Rectal smooth muscle tissue (tissue), 1 donor: ENCODE results near the gene CCNL2.
"Not testable (repeated sequence)": the region's sequence is repeated elsewhere in the genome, so short reads cannot be mapped to it uniquely, and the experiment has no call there.

Experiments
- H3K27ac ChIP-seq: one replicate; pipeline ENCODE4 v1.7.0; 2013; ENCODE audit warnings: low read depth, low read length, inconsistent platforms
- H3K27me3 ChIP-seq: one replicate; pipeline ENCODE4 v1.7.0; 2013; ENCODE audit warnings: low read length; ENCODE audit not compliant: control insufficient read depth, insufficient read depth
- H3K36me3 ChIP-seq: one replicate; pipeline ENCODE4 v1.7.0; 2013; ENCODE audit warnings: low read length; ENCODE audit not compliant: control insufficient read depth, insufficient read depth
- H3K4me1 ChIP-seq: one replicate; pipeline ENCODE4 v1.7.0; 2013; ENCODE audit warnings: low read length; ENCODE audit not compliant: control insufficient read depth, insufficient read depth
- H3K4me3 ChIP-seq: one replicate; pipeline ENCODE4 v1.7.0; 2013; ENCODE audit warnings: low read length
- H3K9ac ChIP-seq: one replicate; pipeline ENCODE4 v1.7.0; 2013; ENCODE audit warnings: low read length

CCNL2 gene

DNA sequence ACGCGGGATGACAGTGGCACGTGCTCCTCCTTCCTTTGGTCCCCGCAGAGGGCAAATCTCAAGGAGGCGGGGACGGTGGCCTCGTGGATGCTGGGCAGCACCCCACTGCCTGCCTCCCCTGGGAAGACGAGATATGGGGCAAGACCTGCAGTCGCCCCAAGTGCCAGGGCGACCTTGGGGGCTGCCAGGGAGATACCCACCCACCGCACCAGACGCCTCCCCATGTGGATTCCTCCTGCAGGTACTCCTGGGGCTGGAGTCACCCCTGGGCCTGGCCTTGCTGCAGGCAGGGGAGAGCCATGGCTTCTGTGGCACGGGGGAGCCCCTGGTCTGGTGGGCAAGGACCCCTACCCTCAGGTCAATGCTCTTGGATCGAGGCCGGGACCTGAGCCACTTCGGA lies 18.3 kb downstream of the CCNL2 start:
- H3K27ac ChIP-seq = no peak overlapping the region
- no peak overlapping the region for H3K4me3 ChIP-seq
- no peaks in the 10 kb centered on the region for H3K27me3 ChIP-seq
- H3K36me3 ChIP-seq = no peaks in the 10 kb centered on the region
- no peak overlapping the region for H3K9ac ChIP-seq
- peaks cover 3% of the 10 kb centered on the region for H3K4me1 ChIP-seq

DNA sequence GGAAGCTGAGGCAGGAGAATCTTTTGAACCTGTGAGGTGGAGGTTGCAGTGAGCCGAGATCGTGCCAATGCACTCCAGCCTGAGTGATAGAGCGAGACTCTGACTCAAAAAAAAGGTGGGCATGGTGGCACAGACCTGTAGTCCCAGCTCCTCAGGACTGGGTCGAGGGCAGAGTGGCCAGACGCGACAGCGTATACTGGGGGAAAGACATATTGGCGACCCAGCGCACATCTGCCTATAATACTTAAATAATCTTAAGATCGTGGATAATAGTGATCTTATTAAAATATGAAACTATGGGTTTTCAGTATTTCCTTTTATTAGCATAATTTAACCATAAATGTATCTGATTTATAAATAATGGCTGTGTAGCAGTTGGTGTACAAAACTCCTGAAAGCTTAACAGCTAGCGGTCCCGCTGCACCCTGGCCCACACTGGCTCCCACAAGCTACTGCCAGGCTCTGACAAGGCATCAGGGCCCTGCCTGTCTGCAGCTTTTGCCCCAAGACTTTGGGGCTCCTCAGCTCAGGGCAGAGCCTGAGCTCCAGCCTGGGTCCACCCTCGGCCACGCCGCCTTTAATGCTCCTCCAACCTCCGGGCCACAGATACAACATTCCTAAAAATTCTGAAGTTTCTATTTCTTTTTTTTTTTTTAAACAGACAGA lies 21.5 kb downstream of the CCNL2 start:
- Histone ChIP-seq H3K27me3 (no peaks in the 10 kb centered on the region), H3K27ac (no peak overlapping the region), H3K4me3 (no peak overlapping the region), H3K9ac (no peak overlapping the region), H3K4me1 (peaks cover 13% of the 10 kb centered on the region), H3K36me3 (no peaks in the 10 kb centered on the region)

DNA sequence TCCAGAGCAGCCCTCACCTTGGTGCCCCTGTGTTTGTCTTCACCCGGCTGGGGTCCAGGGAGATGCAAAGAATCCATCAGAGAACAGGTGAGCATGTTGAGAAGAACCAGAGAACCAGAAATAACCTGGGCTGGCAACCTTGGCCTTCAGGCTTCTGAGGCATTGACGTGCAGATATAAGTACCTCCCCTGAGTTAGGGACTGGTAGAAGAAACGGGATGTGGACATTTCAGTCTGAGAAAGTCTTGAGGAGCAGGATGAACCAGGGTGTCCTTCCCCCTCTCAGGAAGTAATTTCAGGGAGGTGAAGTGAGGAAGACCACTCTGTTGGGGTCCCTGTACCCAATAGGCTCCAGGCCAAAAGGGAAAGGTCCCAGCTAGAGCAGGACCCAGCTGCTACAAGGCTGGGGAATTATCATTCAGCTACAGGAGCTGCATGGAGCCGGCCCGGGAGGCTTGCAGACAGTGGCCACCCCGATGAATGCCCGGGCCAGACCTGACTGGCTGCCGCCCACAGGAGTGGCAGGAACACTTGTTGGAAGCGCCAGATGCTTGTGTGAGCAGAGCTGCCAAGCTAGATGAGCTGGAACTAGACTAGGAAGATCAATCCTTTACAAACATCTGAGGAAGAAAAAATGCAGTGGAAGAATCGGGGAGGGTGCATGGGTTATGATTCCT lies 22.4 kb downstream of the CCNL2 start:
- Histone ChIP-seq H3K4me1 (peaks cover 15% of the 10 kb centered on the region), H3K9ac (no peak overlapping the region), H3K36me3 (no peaks in the 10 kb centered on the region), H3K27ac (no peak overlapping the region), H3K4me3 (no peak overlapping the region), H3K27me3 (no peaks in the 10 kb centered on the region)

DNA sequence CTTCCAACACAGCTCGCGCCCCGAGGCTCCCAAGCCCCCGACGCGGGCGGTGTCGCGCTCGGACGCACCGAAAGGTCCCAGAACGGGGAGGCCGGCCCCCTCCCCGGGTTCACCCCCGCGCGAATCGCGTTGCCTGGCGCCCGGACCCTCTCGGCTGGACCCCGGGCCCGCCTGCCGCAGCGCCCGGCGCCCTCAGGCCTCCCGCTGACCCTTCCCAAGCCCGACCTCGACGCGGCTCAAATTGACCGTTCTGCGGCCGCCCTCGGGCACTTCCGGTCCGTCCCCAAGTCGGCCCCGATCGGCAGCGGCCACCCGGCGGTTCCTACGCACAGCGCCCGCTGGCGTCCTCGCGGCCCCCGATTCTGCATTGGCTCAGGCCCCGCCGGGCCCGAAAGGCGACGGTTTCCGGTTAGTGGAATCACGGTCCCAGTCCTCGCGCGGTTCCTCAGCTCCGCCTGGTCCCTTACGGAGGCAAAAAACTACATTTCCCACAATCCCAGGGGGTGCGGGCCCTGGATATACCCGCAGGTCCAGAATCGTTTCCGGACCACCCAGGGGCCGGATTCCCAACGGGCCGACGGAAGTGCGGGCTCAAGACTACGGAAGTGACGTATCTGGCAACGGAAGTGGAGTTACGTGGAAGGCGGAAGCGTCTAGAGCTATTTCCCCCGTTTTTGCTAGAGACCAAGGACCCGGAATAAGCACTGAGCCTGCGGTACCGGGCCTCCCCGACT lies 24.0 kb downstream of the CCNL2 start, which contains the start of gene AURKAIP1:
TSS of gene AURKAIP1 (minus strand) at position 279 of the 734 bp plus-strand sequence. CDS start 451 bp downstream, outside the sequence.
- Histone ChIP-seq H3K36me3 (no peaks in the 10 kb centered on the region), H3K27me3 (no peaks in the 10 kb centered on the region), H3K4me3 (peak within 1 kb of the TSS; percentile 94), H3K9ac (peak within 1 kb of the TSS; percentile 90), H3K4me1 (peaks cover 17% of the 10 kb centered on the region), H3K27ac (peak within 1 kb of the TSS; percentile 84)

DNA sequence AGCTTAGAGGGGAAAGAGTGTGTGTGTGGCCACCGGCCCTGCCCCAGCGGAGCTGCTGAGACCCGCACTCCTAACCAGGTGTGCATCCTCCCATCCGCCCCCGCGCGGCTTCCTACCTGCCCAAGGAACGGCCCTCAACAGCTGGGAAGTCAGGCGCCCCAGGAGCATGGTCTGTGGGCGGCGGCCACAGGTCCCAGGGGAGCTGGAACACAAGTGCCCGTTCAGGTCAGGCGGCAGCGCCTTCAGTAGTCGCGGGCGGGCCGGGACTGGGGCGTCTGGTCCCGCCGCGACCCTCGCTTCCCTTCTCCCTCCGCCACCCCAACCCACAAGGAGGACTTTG lies 24.6 kb downstream of the CCNL2 start:
- peak overlapping the region; percentile 84 for H3K27ac ChIP-seq
- H3K4me1 ChIP-seq = peaks cover 17% of the 10 kb centered on the region
- H3K36me3 ChIP-seq = no peaks in the 10 kb centered on the region
- no peaks in the 10 kb centered on the region for H3K27me3 ChIP-seq
- H3K9ac ChIP-seq = peak overlapping the region; percentile 90
- peak overlapping the region; percentile 94 for H3K4me3 ChIP-seq

DNA sequence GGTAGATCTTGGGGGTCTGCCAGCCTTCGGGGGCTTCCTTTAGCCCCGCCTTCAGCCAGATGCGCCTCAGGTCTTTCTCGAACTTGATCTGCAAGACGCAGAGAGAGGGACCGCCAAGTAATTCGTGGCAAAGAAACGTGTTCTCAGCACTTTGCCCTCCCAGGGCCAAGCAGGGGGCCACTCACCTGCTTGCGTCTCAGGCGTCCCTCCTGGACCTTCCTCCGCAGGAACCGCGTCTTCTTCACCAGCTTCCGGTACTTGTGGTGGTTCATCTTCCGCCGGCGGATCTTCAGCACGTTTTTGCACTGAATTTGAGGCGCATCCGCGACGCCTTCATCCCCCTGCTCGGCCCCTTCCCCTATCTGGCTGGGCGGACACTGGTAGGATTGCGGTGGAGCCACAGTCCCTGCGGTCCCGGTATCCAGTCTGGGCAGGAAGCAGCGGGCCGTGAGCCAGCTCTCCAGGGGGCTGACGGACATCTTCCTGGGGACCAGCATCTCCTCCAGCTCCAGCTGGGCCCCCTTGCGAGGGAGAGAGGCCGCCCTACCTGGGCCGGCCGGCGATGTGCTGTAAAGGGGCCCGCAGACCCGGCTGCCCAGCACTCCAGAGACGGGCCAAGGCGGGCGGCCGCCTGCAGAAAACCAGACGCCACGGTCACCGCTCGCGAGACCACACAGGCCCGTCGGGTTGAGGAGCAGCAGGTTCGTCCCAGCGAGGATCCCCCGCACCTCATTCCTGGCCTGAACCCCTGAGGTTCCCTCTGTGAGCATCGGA lies 25.1 kb downstream of the CCNL2 start:
- Histone ChIP-seq H3K36me3 (no peaks in the 10 kb centered on the region), H3K4me1 (peaks cover 17% of the 10 kb centered on the region), H3K9ac (peak overlapping the region; percentile 90), H3K27ac (peak overlapping the region; percentile 84), H3K4me3 (peak overlapping the region; percentile 94), H3K27me3 (no peaks in the 10 kb centered on the region)

DNA sequence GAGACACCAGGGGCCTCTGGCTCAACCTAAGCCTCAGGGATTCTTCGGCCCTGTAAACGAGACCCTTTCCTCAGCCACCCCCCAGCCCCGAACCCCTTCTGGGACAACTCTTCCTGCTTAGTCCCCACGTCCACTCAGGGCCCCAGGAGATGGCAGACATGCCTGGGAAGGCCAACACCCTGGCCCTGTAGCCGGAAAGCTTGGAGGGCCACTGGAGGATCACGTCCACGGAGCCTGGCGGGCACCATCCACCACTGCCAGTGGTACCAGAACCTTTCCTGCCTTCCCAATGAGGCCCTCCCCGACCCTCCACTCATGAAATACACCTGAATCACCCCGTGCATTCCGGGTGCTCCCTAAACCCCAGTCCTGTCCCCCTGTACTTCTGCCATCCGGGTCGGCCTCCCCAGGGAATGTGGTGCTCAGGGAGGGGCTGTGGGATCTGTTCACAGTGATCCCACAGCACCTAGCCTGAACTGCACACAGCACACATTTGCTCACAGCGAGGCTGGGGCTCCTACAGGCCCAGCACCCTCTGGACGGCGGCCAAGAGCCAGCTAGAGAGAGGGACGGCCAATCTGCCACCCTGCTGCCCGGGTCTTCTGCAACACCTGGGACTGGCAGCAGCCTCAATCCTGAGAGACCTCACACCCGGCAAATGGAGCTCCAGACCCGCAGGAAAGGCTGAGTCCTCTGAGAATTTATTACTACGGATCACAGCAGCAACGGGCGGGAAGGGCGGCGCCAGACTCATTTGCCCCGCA lies 25.9 kb downstream of the CCNL2 start:
- Histone ChIP-seq H3K4me3 (no peak overlapping the region), H3K4me1 (peaks cover 17% of the 10 kb centered on the region), H3K9ac (no peak overlapping the region), H3K36me3 (no peaks in the 10 kb centered on the region), H3K27me3 (no peaks in the 10 kb centered on the region), H3K27ac (no peak overlapping the region)

DNA sequence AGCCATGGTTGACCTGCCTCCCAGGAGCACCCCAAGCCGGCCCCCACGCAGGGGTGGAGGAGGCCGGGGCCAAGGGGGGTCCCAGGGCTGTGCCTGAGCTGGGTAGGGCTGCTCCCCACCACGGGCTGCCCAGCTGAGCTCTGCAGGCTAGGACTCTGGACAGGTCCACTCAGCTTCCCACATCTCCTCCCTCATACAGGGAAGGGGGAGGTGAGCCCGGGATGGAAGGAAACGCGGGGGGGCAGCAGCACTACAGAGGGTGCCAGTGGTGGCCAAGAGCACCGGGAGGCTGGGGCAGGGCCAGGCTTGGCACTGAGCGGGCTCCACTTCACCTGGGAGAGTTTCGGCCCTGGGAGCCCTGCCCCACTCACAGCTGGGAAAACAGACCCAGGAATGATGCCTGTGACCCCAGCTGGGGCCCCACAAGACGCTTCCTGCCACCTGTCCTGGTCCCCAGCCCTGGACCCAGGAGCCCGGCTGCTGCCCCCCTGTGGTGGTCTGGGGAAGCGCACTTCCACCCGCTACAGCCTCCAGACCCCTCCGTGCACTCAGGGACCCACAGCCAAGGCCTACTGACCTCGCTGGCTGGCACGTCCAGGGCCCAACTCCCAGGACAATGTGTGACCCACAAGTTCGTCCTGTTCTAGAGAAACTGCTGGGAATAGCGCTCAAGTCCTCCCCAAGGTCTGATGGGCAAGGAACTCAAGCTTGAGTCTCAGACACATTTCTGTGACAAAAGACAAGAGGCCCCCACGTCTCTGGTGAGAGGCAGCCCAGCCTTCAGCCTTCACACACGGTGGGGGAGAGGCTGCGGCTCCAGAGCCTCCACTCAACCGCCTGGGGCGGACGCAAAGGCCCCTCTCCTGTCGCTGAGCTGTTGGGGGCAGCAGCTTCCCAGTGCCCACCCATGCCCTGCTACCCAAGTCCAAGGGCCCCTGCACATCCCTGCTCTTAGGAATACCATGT lies 27.1 kb downstream of the CCNL2 start:
- Histone ChIP-seq H3K9ac (no peak overlapping the region), H3K27ac (no peak overlapping the region), H3K4me3 (no peak overlapping the region), H3K27me3 (no peaks in the 10 kb centered on the region), H3K4me1 (peaks cover 17% of the 10 kb centered on the region), H3K36me3 (no peaks in the 10 kb centered on the region)

DNA sequence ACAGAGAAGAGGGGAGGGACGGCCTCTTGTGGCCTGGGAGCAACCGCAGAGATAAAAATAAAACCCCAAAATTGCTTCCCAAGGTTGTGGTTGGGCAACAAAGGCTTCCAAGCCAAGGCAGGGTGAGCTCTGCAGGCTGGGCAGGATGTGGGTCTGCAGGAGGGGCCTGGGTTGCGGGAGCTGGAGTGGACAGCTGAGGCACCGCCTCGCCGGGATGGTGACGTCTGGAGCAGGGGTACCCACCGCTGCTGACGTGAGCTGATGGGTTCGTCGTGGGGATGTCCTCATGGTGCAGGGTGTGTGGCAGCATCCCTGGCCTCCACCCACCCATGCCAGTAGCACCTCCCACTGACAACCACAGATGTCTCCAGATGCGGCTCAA lies 27.8 kb downstream of the CCNL2 start:
- no peak overlapping the region for H3K27ac ChIP-seq
- H3K4me3 ChIP-seq = no peak overlapping the region
- no peaks in the 10 kb centered on the region for H3K27me3 ChIP-seq
- H3K36me3 ChIP-seq = no peaks in the 10 kb centered on the region
- peaks cover 17% of the 10 kb centered on the region for H3K4me1 ChIP-seq
- no peak overlapping the region for H3K9ac ChIP-seq

DNA sequence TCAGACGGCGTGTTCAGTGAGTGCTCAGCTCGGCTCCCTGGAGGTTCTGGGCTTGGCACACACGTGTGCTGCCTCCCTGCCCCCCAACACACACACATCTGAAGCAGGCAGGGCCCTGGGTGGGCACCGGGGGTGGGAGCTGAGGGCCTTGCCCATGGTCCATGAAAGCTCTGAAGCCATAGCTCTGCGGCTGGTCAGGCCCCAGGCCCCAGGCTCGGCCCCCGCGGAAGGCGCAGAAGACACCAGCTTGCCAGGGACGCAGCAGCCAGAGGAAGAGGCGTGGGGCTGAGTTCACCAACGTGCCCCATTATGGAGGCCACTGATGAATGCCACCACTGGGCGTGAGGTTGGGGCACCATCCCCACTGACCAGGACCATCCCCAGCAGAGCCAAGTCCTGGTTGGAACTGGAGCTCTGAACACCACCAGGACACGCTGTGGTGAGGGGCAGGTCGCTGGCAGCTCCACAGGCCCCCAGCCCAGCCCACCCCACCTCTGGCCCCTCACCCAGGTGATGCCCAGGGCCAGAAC lies 28.3 kb downstream of the CCNL2 start:
- Histone ChIP-seq H3K4me1 (peaks cover 14% of the 10 kb centered on the region), H3K36me3 (no peaks in the 10 kb centered on the region), H3K4me3 (no peak overlapping the region), H3K9ac (no peak overlapping the region), H3K27me3 (no peaks in the 10 kb centered on the region), H3K27ac (no peak overlapping the region)

DNA sequence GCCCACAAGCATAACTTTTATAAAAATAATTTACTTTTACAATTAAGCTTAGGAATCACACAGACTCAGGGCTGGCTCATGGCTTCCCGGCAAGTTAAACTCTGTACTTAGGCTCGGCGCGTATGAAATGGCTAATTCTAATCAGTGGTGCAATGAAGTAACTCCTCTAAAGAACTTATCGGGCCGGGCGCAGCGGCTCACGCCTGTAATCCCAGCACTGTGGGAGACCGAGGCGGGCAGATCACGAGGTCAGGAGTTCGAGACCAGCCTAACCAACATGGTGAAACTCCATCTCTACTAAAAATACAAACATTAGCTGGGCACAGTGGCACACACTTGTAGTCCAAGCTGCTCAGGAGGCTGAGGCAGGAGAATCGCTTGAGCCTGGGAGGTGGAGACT lies 29.0 kb downstream of the CCNL2 start:
- not testable (repeated sequence) for H3K36me3 ChIP-seq, H3K27me3 ChIP-seq, H3K4me3 ChIP-seq, H3K27ac ChIP-seq, H3K9ac ChIP-seq
- peaks cover 14% of the 10 kb centered on the region for H3K4me1 ChIP-seq
